ENCODE measurements around the gene DPP6. TPM values are rescaled to one million over a fixed set of nuclear protein-coding genes. Genes with fewer than 3 reads are reported as not detected.

The DPP6 gene
- polyA plus RNA-seq, 2 of the 4 experiments (the other 2 are of a cell fraction) = not detected

DNA sequence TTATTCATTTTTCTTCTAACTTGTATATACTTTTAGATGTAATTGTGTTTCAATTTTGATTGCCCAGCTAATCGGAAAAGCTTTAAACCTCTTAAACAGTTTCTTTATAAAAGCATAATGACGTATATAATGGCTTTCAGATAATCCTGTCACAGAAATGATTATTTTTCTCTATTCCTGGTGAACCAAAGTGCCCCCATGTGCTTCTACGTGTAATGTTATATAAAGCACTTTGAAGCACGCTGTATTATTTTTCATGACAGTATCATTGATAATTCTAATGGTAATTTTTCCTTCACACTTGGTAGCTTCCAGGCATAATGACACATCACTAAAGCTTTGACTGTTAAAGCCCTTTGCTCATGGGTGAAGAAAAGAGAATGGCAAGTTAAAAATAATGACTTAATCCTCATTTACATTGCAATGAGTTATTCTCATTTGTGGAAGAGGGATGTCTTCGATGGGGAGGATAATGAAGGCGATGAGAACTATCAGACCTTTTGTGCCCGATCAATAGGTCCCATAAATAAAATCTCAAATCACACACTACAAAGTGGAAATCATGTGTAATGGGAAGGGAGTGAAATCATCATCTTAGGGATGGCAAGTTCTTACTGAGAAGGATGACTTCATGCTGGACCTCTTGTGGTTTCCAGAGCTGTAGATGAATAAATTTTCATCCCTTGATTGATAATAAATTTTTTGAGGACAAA, 460.1 kb downstream of the DPP6 start:
- POLR2A ChIA-PET = no interaction called here
- DNase-seq (ENCODE audit: low read depth in 1 of 2, low spot score in 1 of 2) (no peak), ATAC-seq (no peak), FAIRE-seq (no peak)
- TF ChIP-seq HOXA7 (CRISPR knock-in tag; IDR thresholded peaks at IDR 0.05) (no peak), ZFP36 (IDR thresholded peaks at IDR 0.05; ENCODE audit: borderline replicate concordance, partially characterized antibody) (no peak), NFE2L2 (conservative IDR thresholded peaks at IDR 0.05; ENCODE audit: low read length) (no peak), RARB (CRISPR knock-in tag; IDR thresholded peaks at IDR 0.05) (no peak), CHD4 (IDR thresholded peaks at IDR 0.05; ENCODE audit: borderline replicate concordance) (no peak), RNF2 (IDR thresholded peaks at IDR 0.05; ENCODE audit: borderline replicate concordance, low read depth) (no peak), POLR2A (IDR thresholded peaks at IDR 0.05; ENCODE audit: low read length) (no peak)
- TF ChIP-seq, protein P1, sequence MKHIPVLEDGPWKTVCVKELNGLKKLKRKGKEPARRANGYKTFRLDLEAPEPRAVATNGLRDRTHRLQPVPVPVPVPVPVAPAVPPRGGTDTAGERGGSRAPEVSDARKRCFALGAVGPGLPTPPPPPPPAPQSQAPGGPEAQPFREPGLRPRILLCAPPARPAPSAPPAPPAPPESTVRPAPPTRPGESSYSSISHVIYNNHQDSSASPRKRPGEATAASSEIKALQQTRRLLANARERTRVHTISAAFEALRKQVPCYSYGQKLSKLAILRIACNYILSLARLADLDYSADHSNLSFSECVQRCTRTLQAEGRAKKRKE (CRISPR knock-in tag; IDR thresholded peaks at IDR 0.05; ENCODE audit: low read depth) = no peak
- CTCF ChIA-PET = no interaction called here
- H3K4me2 ChIP-seq = no peak overlapping the region
- H3K4me1 ChIP-seq = no peaks in the 10 kb centered on the region
- H3K9me3 ChIP-seq = no peaks in the 10 kb centered on the region
- WGBS (ENCODE audit: missing lambda C conversion rate) = 5% methylated on average over 7 of the region's 7 CpGs
- H3K4me3 ChIP-seq = no peak overlapping the region
- H3K27ac ChIP-seq = no peak overlapping the region

DNA sequence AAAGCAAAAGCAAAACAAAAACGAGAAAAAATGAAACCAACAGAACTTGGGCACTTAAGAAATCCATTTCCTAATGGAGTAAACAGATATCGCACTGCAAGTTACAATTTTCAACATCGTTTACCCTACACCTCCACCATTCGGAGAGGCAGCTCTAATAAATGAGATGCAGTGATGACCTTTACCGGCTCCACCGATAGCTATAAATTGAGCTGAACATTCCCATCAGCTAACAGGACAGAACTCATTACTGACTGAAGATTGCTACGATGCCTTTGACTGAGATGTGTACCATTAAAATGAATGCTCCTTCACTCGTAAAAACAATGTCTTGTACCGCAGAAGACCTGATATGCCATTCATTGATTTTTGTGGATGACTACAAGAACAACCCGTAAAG, 465.6 kb downstream of the DPP6 start:
- POLR2A ChIA-PET = no interaction called here
- ATAC-seq (no peak), DNase-seq (ENCODE audit: low read depth in 1 of 2, low spot score in 1 of 2) (no peak), FAIRE-seq (no peak)
- H3K27ac ChIP-seq = no peak overlapping the region
- TF ChIP-seq ZC3H11A (IDR thresholded peaks at IDR 0.05) (no peak), HOXB13 (CRISPR knock-in tag; IDR thresholded peaks at IDR 0.05; ENCODE audit: low read depth) (no peak), TP53 (CRISPR knock-in tag; IDR thresholded peaks at IDR 0.05) (no peak)
- H3K4me3 ChIP-seq = no peak overlapping the region
- H3K4me1 ChIP-seq = no peaks in the 10 kb centered on the region
- no peaks in the 10 kb centered on the region for H3K9me3 ChIP-seq
- no peak overlapping the region for H3K4me2 ChIP-seq
- WGBS (ENCODE audit: missing lambda C conversion rate) = 41% methylated on average over 10 of the region's 10 CpGs
- CTCF ChIA-PET = no interaction called here

- CTCF ChIA-PET = no interaction called here
- ATAC-seq = no peak
Observed at GRCh38 chr7:154519229-154519628, 467.0 kb downstream of the DPP6 start.

GRCh38 chr7:154530136-154530535, 477.9 kb downstream of the DPP6 start:
- TF ChIP-seq ZSCAN20 (CRISPR knock-in tag; IDR thresholded peaks at IDR 0.05) (no peak), FOXS1 (CRISPR knock-in tag; IDR thresholded peaks at IDR 0.05) (no peak), ESRRA (IDR thresholded peaks at IDR 0.05; ENCODE audit: borderline replicate concordance, low read length) (no peak), HMGXB4 (CRISPR knock-in tag; IDR thresholded peaks at IDR 0.05; ENCODE audit: borderline replicate concordance) (no peak), POLR2A (IDR thresholded peaks at IDR 0.05; ENCODE audit: low read length) (no peak), JUN (IDR thresholded peaks at IDR 0.05) (no peak), KDM1A (IDR thresholded peaks at IDR 0.05; ENCODE audit: low read depth) (no peak), USF2 (IDR thresholded peaks at IDR 0.05) (no peak), RFX5 (IDR thresholded peaks at IDR 0.05) (no peak), JUNB (IDR thresholded peaks at IDR 0.05) (no peak), PHF8 (IDR thresholded peaks at IDR 0.05; ENCODE audit: borderline replicate concordance, low read depth) (no peak), HOXB13 (CRISPR knock-in tag; IDR thresholded peaks at IDR 0.05; ENCODE audit: low read depth) (no peak), EHMT2 (IDR thresholded peaks at IDR 0.05; ENCODE audit: low read depth) (no peak), TP53 (CRISPR knock-in tag; IDR thresholded peaks at IDR 0.05) (no peak), ZFP36 (IDR thresholded peaks at IDR 0.05; ENCODE audit: borderline replicate concordance, partially characterized antibody) (no peak), FOSL2 (IDR thresholded peaks at IDR 0.05) (no peak), FOSL2 (CRISPR knock-in tag; IDR thresholded peaks at IDR 0.05) (no peak), MAFK (IDR thresholded peaks at IDR 0.05; ENCODE audit: partially characterized antibody) (no peak)
- Histone ChIP-seq H3K4me3 (no peak overlapping the region), H3K27ac (no peak overlapping the region), H3K4me1 (no peaks in the 10 kb centered on the region), H3K4me2 (no peak overlapping the region), H3K9me3 (no peaks in the 10 kb centered on the region)
- no peak for DNase-seq (ENCODE audit: low read depth in 1 of 2, low spot score in 1 of 2)
- FAIRE-seq = no peak
- WGBS (ENCODE audit: missing lambda C conversion rate) = 33% methylated on average over 1 of the region's 1 CpG
- CTCF ChIA-PET = no interaction called here
- ATAC-seq = no peak
- POLR2A ChIA-PET = no interaction called here

More at GRCh38 chr7:154519229-154519628, 467.0 kb downstream of the DPP6 start:
- 0% methylated on average over 4 of the region's 4 CpGs for WGBS (ENCODE audit: missing lambda C conversion rate)
- no peak overlapping the region for H3K27ac ChIP-seq
- no peak overlapping the region for H3K4me2 ChIP-seq
- H3K4me3 ChIP-seq = no peak overlapping the region
- POLR2A ChIA-PET = no interaction called here
- no peak for TF ChIP-seq MAFK (IDR thresholded peaks at IDR 0.05; ENCODE audit: partially characterized antibody)
- TF ChIP-seq MAZ (IDR thresholded peaks at IDR 0.05; ENCODE audit: borderline replicate concordance, low read depth, low read length) = no peak
- no peak for TF ChIP-seq RNF2 (IDR thresholded peaks at IDR 0.05; ENCODE audit: borderline replicate concordance, low read depth)
- no peak for TF ChIP-seq ZNF302 (CRISPR knock-in tag; IDR thresholded peaks at IDR 0.05)
- TF ChIP-seq RCOR1 (IDR thresholded peaks at IDR 0.05; ENCODE audit: low read depth, low read length) = no peak
- no peak for TF ChIP-seq MYC (IDR thresholded peaks at IDR 0.05; ENCODE audit: borderline replicate concordance, low read length)
- TF ChIP-seq NR3C1 (IDR thresholded peaks at IDR 0.05) = no peak
- no peak for TF ChIP-seq RARB (CRISPR knock-in tag; IDR thresholded peaks at IDR 0.05)
- H3K4me1 ChIP-seq = no peaks in the 10 kb centered on the region
- DNase-seq (ENCODE audit: low read depth in 1 of 2, low spot score in 1 of 2) = no peak
- FAIRE-seq = no peak
- H3K9me3 ChIP-seq = no peaks in the 10 kb centered on the region
